NCI-H187 treated with DMSO at 0.1 percent for 48 hours (cell line): Measurements from ENCODE around the gene ELL2.
"Not testable (repeated sequence)": the region's sequence is repeated elsewhere in the genome, so short reads cannot be mapped to it uniquely, and the experiment has no call there.

Experiments
- DNase-seq: peaks from one replicate; lab custom pipeline; 2025; lab: John Stamatoyannopoulos, UW

Gene ELL2

GRCh38 chr5:95907740-95908706 is 53.6 kb downstream of the ELL2 start:
- no peak for DNase-seq

DNA sequence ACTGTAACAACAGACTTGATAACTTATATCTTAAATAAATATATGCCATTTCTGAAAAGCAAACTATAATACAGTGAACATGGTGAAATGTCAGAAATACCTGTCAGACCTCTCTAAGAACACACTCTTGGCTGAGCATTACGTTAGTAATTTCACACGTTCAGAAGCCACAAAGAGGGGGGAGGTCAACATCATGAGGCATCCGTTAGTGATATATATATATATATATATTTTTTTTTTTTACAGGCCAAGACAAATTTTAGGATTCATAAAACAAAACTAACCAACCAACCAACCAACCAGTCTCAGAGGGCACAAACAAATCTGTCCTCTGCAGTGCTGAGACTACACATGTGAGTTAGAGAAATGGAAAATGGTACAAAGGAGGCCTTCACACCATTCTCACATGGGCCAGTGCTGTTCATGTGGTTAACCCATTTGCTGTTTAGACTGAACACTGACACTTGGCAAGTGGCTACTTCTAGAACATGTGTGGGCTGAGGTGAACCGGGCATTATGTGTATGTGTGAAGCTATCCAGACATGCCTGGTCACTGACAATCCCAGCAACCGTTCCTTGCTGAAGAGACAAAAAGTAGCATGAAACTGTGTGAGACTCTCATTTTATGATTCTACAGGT is 54.5 kb downstream of the ELL2 start:
- DNase-seq, result no peak

GRCh38 chr5:95906398-95906797 is 55.3 kb downstream of the ELL2 start:
- not testable (repeated sequence) for DNase-seq

DNA sequence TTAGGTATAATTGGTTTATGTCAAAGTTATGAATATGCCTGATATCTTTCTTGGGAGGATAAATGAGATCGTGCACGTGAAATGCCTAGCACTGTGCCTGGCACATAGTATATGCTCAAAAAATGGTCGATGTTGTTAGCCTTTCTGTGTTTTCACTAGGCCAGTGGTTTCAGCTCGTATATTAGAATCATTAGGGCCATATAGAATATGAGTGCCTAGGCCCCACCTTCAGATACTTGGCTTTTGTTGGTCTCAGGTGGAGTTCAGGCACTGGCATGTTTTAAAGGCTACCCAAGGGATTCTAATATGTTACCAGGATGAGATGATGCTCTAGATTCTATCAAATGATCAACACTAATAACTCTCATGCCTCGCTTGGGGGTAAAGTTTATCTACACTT is 56.8 kb downstream of the ELL2 start:
- no peak for DNase-seq

DNA sequence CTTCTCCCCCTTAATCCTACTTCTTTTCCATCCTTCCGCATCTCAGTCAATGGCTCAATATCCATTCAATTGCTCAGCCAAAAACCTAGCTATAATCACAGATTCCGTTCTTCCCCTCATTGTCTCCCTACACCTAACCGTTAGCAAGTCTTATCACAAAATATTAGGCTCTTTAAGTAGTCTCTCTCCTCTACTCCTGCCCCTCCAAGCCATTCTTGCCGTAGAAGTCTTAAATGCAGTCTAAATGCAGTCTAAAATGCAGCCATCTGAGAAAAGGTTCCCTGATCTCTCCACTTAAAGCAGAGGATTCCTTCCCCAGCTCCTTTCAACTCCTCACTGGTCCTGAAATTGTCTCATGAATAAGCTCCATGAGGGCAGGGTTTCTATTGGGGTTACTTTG is 57.8 kb downstream of the ELL2 start:
- DNase-seq, result no peak

DNA sequence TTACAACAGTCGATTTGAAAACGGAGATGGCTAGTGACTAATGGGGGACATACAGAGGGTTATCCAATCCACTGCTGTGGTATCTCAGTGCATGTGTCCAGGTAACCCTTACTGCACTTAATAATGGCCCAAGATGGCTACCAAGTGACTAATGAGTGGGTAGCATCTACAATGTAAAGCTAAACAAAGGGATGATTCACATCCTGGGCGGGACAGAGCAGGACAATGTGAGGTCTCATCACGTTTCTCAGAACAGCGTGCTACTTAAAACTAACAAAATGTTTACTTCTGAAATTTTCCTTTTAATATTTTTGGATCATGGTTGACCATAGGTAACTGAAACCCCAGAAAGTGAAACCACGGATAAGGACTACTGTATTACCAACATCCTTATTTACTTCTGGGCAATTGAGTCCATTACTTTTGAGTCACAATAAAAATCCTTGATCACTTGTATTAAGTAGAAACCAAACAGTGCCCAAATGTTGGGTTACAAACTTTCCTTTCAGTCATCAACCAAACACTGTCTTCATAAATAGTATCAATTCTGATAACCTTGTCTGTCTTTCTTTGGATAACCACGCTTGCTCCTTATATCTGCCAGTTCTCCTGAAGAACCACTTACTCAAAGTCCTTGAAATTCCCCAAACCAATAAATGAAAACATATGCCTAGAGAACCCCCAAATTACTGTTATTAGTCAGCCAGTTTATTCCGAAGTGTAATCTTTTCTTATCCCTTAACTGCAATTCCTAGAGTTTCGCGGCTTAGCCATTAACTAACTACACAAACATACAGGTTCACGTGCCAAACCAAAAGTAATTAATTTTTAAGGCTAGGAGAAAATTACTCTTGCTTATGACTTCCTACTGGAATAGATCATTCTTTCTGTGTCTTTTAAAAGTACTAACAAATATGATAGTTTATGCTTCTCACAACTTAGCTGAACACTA is 59.7 kb downstream of the ELL2 start:
- no peak for DNase-seq

- no peak for DNase-seq
Measured at GRCh38 chr5:95900383-95900958, 61.2 kb downstream of the ELL2 start.

- no peak for DNase-seq
Measured at GRCh38 chr5:95899829-95900228, 61.8 kb downstream of the ELL2 start.

DNA sequence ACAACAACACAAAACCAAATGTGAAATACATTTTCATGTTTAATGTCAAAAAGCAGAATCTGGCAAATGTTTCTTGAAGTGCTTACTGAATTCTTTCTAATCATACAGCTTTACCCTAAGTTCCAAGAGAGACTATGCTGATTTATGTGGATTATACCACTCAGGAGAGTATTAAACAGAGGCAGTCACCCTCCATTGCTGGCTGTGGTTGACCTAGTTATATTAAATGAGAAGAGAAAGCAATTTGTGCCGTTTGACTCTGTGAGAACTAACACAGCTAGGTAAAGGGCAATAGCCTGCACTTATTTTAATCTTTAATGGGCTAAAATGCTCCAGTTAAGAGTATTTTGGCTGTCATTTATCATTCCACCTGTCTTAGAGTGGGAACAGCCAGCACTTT is 62.6 kb downstream of the ELL2 start:
- DNase-seq, result no peak

GRCh38 chr5:95895771-95896170 is 65.9 kb downstream of the ELL2 start:
- no peak for DNase-seq

DNA sequence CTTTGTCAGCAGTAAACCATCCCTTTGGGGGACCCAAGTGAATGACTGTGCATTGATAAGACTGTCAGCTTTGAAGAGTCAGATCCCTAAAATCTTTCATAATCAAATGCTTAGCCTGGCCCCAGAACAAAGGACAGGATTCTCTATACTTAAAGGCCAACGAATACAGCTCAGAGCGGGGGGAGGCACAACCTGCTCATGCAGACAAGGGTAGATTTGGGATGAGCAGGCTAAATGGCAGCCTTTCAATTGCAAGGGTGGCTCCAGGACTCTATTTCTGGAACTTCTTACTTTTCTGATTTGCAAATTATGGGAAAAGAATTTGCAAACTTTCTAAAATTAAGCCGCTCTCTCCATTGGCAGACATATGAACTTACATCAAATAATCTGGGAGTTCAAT is 66.4 kb downstream of the ELL2 start:
- DNase-seq, result no peak

DNA sequence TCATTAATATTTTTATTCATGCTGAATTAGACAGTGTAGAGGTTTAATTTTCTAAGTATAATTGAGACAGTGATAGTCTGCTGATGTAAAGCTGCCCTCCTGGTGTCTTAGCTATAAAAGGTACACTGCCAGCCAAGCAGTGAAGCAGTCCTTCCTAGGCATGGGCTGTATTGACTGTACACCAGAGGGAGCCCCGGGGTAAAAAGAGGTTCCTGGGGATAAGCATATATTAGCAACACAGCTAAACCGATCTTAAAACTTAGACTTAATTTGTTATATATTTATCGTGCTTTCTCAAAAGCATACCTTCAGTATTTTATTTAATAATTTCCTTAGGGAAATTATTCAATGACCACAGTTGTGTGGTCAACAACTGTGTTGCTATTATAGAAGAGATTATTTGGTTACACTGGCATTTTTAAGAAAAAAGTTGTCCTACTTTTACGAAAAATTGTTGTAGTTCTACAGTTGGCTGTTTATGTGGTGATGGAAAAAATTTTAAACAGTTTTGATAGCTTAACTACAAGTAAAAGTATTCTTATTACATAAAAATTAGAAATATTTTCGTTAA is 68.8 kb downstream of the ELL2 start:
- DNase-seq, result no peak

- no peak for DNase-seq
Measured at GRCh38 chr5:95891499-95891898, 70.2 kb downstream of the ELL2 start.

DNA sequence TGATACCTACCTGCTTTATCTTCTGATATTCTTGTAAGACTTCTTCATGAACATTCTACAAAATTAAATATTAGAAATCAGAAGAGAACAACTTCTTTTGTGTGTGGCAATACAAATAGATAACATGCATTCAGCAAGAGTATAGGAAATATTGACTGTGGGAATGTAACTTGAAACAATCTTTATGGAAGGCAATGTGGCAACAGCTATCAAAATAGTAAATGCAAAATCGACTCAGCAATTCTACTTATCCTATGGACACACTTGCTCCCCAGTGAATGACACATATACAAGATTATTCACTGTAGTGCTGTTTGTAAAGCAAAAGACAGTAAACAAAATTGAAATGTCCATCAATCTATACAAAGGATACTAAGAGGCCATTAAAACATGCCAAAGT is 72.6 kb downstream of the ELL2 start:
- no peak for DNase-seq

DNA sequence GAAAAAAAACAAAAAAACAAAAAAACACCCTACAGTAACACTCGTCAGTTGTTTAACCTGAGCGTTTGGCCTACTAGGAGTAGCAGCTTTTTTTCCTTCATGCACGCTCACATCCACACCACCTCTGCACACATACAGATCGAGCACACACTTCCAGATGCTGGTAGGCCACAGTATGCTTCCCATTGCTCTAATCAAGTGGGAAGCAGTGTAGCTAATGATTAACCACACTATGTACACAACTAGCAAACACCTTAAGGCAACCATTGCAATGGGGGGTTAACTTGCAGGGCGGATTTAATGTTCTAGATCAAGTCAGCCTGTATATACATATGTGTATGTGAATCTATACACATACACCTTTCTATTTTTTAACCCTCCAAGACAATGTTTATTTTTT is 73.7 kb downstream of the ELL2 start:
- DNase-seq, result no peak

DNA sequence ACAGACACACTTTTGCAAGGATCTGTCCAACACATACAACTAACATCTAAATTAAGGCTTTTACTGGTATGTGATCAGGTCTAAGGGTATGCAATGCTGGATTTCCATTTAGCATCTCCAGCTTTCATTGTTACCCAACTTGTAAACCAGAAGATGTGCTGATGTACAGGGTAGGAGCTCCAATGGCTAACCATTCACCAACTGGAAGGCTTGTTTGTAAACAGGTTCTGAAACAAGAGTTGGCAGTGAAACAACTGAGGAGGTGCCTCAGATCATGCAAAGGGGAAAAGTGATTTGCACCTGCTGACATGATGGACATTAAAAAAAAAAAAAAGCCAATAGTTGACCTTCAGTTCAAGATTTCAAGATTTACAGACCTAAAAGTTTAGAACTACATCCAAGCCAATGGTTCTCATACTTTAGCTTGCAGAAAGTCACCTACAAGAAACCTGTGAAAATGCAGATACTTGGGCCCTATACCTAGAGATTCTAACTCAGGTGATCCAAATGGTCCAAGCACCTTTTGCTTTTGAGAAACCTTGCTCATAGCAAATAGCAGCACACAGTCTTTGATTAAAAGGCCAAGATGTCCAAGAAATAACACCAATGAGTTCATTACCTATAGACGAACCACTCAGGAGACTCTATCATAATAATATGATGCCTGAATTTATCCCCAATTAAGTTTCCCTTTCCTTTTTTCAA is 75.2 kb downstream of the ELL2 start:
- DNase-seq, result no peak

DNA sequence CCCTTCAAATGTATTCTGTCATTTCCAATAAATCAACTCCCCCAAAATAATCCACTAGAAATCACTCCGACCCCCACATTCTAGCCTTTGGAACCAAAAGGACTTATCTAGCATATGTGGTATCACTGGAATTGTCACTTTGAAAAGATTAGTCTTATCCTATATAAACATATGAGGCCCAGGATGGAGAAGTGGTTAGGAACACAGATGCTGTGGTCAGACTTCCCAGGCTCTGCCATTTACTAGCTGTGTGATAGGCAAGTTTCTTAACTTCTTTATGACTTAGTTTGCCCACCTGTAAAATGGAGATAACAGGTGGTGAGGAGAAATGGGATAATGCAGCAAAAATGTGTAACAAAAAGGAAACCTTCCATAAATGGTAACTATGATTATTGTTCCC is 77.1 kb downstream of the ELL2 start:
- no peak for DNase-seq

DNA sequence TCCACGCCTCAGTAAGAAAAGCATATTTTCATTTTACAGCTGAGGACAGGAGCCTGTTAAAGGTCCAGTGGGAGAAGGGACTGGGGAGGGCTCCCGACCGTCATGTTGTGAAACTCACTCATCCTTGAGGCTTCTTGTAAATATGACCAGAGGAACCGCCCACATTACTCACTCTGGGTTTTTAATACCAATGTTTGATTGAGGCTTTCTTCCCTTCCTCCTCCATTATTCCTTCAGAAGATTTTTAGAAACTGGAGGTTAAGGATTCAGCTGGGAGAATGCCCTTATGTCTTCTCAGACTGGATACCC is 77.7 kb downstream of the ELL2 start:
- no peak for DNase-seq

DNA sequence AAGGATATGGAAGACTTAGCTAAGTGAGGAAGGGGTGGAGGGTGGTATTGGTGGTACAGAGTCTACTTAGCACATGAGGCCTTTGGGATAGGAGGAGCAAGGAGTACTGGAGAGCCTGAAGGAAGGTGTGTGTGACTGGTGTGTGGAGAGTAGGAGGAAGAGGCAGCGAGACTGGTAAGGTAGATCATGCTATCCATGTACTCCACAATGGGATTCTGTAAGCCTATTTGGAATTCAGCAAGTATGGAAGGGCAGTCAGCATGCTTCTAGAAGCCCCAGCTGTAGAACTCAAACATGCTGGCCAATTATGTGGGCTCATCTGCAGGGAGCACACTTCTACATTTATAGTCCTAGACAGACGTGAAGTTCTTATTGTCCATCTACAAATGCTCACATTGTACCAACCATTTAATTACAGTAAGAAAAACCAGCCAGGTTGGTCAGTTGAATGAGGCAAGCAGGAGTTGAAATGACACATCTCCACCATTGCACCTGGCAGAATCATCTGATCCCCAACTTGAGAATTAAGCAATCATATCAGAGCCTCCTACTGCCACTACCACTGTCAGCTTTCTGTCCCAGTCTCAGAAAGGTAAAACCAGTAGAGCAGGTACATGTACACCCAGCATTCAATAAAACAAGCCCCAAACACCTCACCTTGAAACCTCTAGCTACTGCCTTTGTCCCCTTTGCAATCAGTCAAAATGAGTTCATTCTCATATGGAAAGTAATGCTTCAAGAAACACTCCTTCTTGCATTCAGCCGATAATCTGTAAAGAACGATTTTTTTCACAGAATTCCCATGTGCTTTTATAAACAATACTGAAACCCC is 78.2 kb downstream of the ELL2 start:
- DNase-seq, result no peak

DNA sequence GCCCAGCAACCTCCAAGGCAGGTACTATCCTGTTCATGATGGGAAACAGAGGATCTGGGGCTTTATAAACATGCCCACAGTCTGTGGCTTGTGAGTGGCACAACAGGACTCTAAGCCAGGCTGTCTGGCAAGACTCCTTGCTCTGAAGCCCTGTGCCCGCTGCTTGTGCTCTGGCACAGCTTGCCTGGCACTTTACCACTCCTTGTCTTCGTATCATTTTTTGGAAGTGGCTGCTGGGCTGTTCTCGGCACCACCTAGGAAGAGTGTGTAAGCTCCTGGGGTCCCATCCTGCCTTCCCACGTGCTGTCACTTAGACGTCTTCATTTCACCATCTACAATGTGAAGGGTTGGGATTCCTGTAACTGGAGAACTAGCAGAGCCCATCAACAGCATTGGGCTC is 79.8 kb downstream of the ELL2 start:
- DNase-seq, result no peak
